NCI-H1092 treated with DMSO at 0.1 percent for 48 hours (cell line): ENCODE results near the gene GNG4.

Experiments used
- DNase-seq: peaks from one replicate; lab custom pipeline; 2025; lab: John Stamatoyannopoulos, UW

Gene GNG4

GRCh38 chr1:235649368-235650163 lies at the start of gene GNG4:
Gene GNG4 (minus strand): TSS chr1:235649784. CDS start chr1:235583838, 65,946 bp downstream.
- DNase-seq, result peak; percentile 80

GRCh38 chr1:235697508-235697907 lies 47.9 kb upstream of the GNG4 start:
- DNase-seq, result no peak

- no peak for DNase-seq
Observed at GRCh38 chr1:235689356-235689755, 39.8 kb upstream of the GNG4 start.

GRCh38 chr1:235688096-235688495 lies 38.5 kb upstream of the GNG4 start:
- no peak for DNase-seq

- no peak for DNase-seq
Observed at GRCh38 chr1:235683653-235684052, 34.1 kb upstream of the GNG4 start.

GRCh38 chr1:235682216-235682615 lies 32.6 kb upstream of the GNG4 start:
- DNase-seq, result no peak

- DNase-seq, result no peak
Observed at GRCh38 chr1:235679644-235680043, 30.1 kb upstream of the GNG4 start.

- no peak for DNase-seq
Observed at GRCh38 chr1:235679005-235679404, 29.4 kb upstream of the GNG4 start.

- DNase-seq, result no peak
Observed at GRCh38 chr1:235675152-235675890, 25.7 kb upstream of the GNG4 start.

- DNase-seq, result no peak
Observed at GRCh38 chr1:235673981-235674380, 24.4 kb upstream of the GNG4 start.

- DNase-seq, result no peak
Observed at GRCh38 chr1:235671992-235672391, 22.4 kb upstream of the GNG4 start.

GRCh38 chr1:235670157-235670776 lies 20.7 kb upstream of the GNG4 start:
- DNase-seq, result no peak

GRCh38 chr1:235669277-235669676 lies 19.7 kb upstream of the GNG4 start:
- no peak for DNase-seq

GRCh38 chr1:235663628-235664027 lies 14.0 kb upstream of the GNG4 start:
- DNase-seq, result no peak

- DNase-seq, result no peak
Observed at GRCh38 chr1:235661568-235661967, 12.0 kb upstream of the GNG4 start.

GRCh38 chr1:235659186-235659771 lies 9.7 kb upstream of the GNG4 start:
- no peak for DNase-seq

- no peak for DNase-seq
Observed at GRCh38 chr1:235657747-235658526, 8.4 kb upstream of the GNG4 start.

- no peak for DNase-seq
Observed at GRCh38 chr1:235657269-235657668, 7.7 kb upstream of the GNG4 start.

- no peak for DNase-seq
Observed at GRCh38 chr1:235652364-235652763, 2.8 kb upstream of the GNG4 start.

- no peak for DNase-seq
Observed at GRCh38 chr1:235651170-235651806, 1.7 kb upstream of the GNG4 start.
